Spleen (tissue), 11 donors: ENCODE measurements around the gene PCDHB1. TPM values are rescaled to one million over a fixed set of nuclear protein-coding genes. Genes with fewer than 3 reads are reported as not detected.

Experiments used
- DNase-seq: peaks from one replicate; pipeline ENCODE4 v3.0.0-alpha.2; 2020
- H3K27ac ChIP-seq, 8 donors: fragments of 200-600 bp; sonication (generic) in 7 of 8; 1 replicate in 4 of 8; 2 replicates in 4 of 8; pipeline versions ENCODE4 v1.5.0 to v1.8.0; 2016 to 2021; ENCODE audit warnings: inconsistent platforms in 4 of 8, mild to moderate bottlenecking in 4 of 8, moderate library complexity in 1 of 8
- H3K27me3 ChIP-seq, 7 donors: fragments of 200-600 bp; sonication (generic) in 6 of 7; replicated peaks in 1 of 7; 1 replicate in 4 of 7; 2 replicates in 3 of 7; pipeline versions ENCODE4 v1.5.0 to v1.8.0; 2016 to 2021; ENCODE audit warnings: inconsistent platforms in 3 of 7, mild to moderate bottlenecking in 1 of 7
- H3K36me3 ChIP-seq, 6 donors: fragments of 200-600 bp; sonication (generic) in 5 of 6; 1 replicate in 4 of 6; 2 replicates in 2 of 6; pipeline versions ENCODE4 v1.5.0 to v1.8.0; 2016 to 2021; ENCODE audit warnings: inconsistent platforms in 2 of 6
- H3K4me1 ChIP-seq, 6 donors: fragments of 200-600 bp; sonication (generic) in 5 of 6; 1 replicate in 3 of 6; 2 replicates in 3 of 6; pipeline versions ENCODE4 v1.5.0 to v1.8.0; 2016 to 2021; ENCODE audit warnings: inconsistent platforms in 3 of 6
- H3K4me3 ChIP-seq, 8 donors: fragments of 200-600 bp; sonication (generic) in 7 of 8; 1 replicate in 4 of 8; 2 replicates in 4 of 8; pipeline versions ENCODE4 v1.5.0 to v1.8.0; 2016 to 2021; ENCODE audit warnings: inconsistent platforms in 4 of 8, mild to moderate bottlenecking in 4 of 8, moderate library complexity in 2 of 8
- H3K9me3 ChIP-seq, 8 donors: fragments of 200-600 bp; sonication (generic) in 7 of 8; 1 replicate in 4 of 8; 2 replicates in 4 of 8; pipeline versions ENCODE4 v1.5.0 to v1.8.0; 2016 to 2021; ENCODE audit warnings: inconsistent platforms in 4 of 8
- CTCF ChIP-seq, 11 experiments: fragments of 200-600 bp in 7 of 11; fragments of 450-650 bp in 4 of 11; sonication (generic) in 4 of 11; IDR thresholded peaks in 8 of 11; conservative IDR thresholded peaks in 3 of 11; 1 replicate in 7 of 11; 2 replicates in 4 of 11; pipeline versions ENCODE4 v1.4.0 to v1.8.0; 2016 to 2021; ENCODE audit warnings: antibody characterized with exemption in 11 of 11, inconsistent platforms in 4 of 11, mild to moderate bottlenecking in 1 of 11
- POLR2A ChIP-seq, 3 donors: fragments of 450-650 bp; IDR thresholded peaks; one replicate each; pipeline ENCODE4 v1.5.1; 2017; ENCODE audit warnings: antibody characterized with exemption in 3 of 3, mild to moderate bottlenecking in 1 of 3
- POLR2AphosphoS5 ChIP-seq, 3 donors: sonication (generic); formaldehyde crosslinking; IDR thresholded peaks; one replicate each; pipeline ENCODE4 v1.5.1; 2017; ENCODE audit warnings: antibody characterized with exemption in 3 of 3
- WGBS, 5 donors: extraction: QIAGEN DNeasy Blood & Tissue Kit in 3 of 5; methylation state at CpG; one replicate each; pipeline versions ENCODE4 v1.1.5 to v1.1.7; 2013 to 2018; 5-methylcytosine and 5-hydroxymethylcytosine counted together
- intact Hi-C: fragments of 100-400 bp; cut with DNase I; formaldehyde crosslinking; loops from one replicate; pipeline ENCODE4 v1.15.0; 2023; ENCODE audit warnings: low total_unique reads
- polyA plus RNA-seq, 3 donors: library from polyadenylated mRNA; stranded (reverse); fragments of 200-250 nt; gene quantifications; one replicate each; pipeline ENCODE4 v1.2.1, GENCODE V29; 2013
- total RNA-seq, 7 donors: library from RNA; depleted of rRNA in 3 of 7; stranded (reverse); fragments of >200 nt in 3 of 7; fragmentation: NEBNext Ultra II Directional in 4 of 7; extraction: Animal tissue kit (Norgen Biotek cat#: 25700) in 4 of 7; gene quantifications; one replicate each; pipeline versions ENCODE4 v1.1.0 to v1.2.1, GENCODE V29; 2016 to 2021
- donor health status: healthy with polysubstance abuse.
- donor health status: DM: no; HTN: no; CAD: no; lungs with moderate emphysema.
- donor health status: DM: no; HTN: no; CAD: no.
- donor health status: Bipolar disorder and iron deficiency.
- donor health status: healthy.
- donor health status: DM: no; HTN: no; CAD: no.
- donor health status: DM: yes; HTN: yes; CAD: no.

The PCDHB1 gene
- total and polyA plus RNA-seq, 10 donors: not detected

GRCh38 chr5:141002605-141002965 lies 48.6 kb upstream of the PCDHB1 start:
- Histone ChIP-seq H3K36me3 (no peaks in the 10 kb centered on the region), H3K4me1 (peaks cover 0 to 16% (median 2%) of the 10 kb centered on the region in 6 donors), H3K27ac (peak overlapping the region in 4 of 8 donors; percentile 52 to 66 (median 61)), H3K27me3 (peaks cover 0 to 53% (median 4%) of the 10 kb centered on the region in 7 donors), H3K4me3 (no peak overlapping the region), H3K9me3 (peaks cover 0 to 4% (median 0%) of the 10 kb centered on the region in 8 donors)
- intact Hi-C loops: no loop called here
- no peak for DNase-seq
- 38 to 54% (median 44%) methylated on average over 3 of the region's 3 CpGs for WGBS, 5 donors
- TF ChIP-seq POLR2AphosphoS5 (IDR thresholded peaks at IDR 0.05): no peak
- TF ChIP-seq CTCF (IDR thresholded peaks at IDR 0.05 in 8 of 11, conservative IDR thresholded peaks at IDR 0.05 in 3 of 11): no peak
- no peak for TF ChIP-seq POLR2A (IDR thresholded peaks at IDR 0.05)

GRCh38 chr5:141003031-141003430 lies 48.1 kb upstream of the PCDHB1 start:
- intact Hi-C loops: no loop called here
- no peak for TF ChIP-seq POLR2A (IDR thresholded peaks at IDR 0.05)
- no peak for TF ChIP-seq POLR2AphosphoS5 (IDR thresholded peaks at IDR 0.05)
- no peak for TF ChIP-seq CTCF (IDR thresholded peaks at IDR 0.05 in 8 of 11, conservative IDR thresholded peaks at IDR 0.05 in 3 of 11)
- Histone ChIP-seq H3K27me3 (peaks cover 0 to 53% (median 4%) of the 10 kb centered on the region in 7 donors), H3K36me3 (no peaks in the 10 kb centered on the region), H3K4me3 (no peak overlapping the region), H3K9me3 (peaks cover 0 to 4% (median 0%) of the 10 kb centered on the region in 8 donors), H3K4me1 (peaks cover 0 to 16% (median 2%) of the 10 kb centered on the region in 6 donors), H3K27ac (no peak overlapping the region)
- DNase-seq: no peak
- WGBS, 5 donors: 85 to 95% (median 89%) methylated on average over 3 of the region's 3 CpGs

GRCh38 chr5:141003791-141004611 lies 47.2 kb upstream of the PCDHB1 start:
- intact Hi-C loops: no loop called here
- DNase-seq: no peak
- peaks cover 0 to 16% (median 2%) of the 10 kb centered on the region in 6 donors for H3K4me1 ChIP-seq
- 29 to 38% (median 34%) methylated on average over 4 of the region's 4 CpGs for whole genome bisulfite sequencing, 5 donors
- no peaks in the 10 kb centered on the region for H3K36me3 ChIP-seq
- TF ChIP-seq CTCF (IDR thresholded peaks at IDR 0.05 in 8 of 11, conservative IDR thresholded peaks at IDR 0.05 in 3 of 11): no peak
- TF ChIP-seq POLR2AphosphoS5 (IDR thresholded peaks at IDR 0.05): no peak
- peaks cover 0 to 53% (median 4%) of the 10 kb centered on the region in 7 donors for H3K27me3 ChIP-seq
- H3K4me3 ChIP-seq: no peak overlapping the region
- no peak overlapping the region for H3K27ac ChIP-seq
- H3K9me3 ChIP-seq: peaks cover 0 to 4% (median 0%) of the 10 kb centered on the region in 8 donors

GRCh38 chr5:141007791-141008190 lies 43.4 kb upstream of the PCDHB1 start:
- intact Hi-C loops: no loop called here
- H3K4me3 ChIP-seq: no peak overlapping the region
- peaks cover 0 to 24% (median 4%) of the 10 kb centered on the region in 7 donors for H3K27me3 ChIP-seq
- no peaks in the 10 kb centered on the region for H3K36me3 ChIP-seq
- TF ChIP-seq CTCF (IDR thresholded peaks at IDR 0.05 in 8 of 11, conservative IDR thresholded peaks at IDR 0.05 in 3 of 11) (no peak), POLR2AphosphoS5 (IDR thresholded peaks at IDR 0.05) (no peak), POLR2A (IDR thresholded peaks at IDR 0.05) (no peak)
- H3K9me3 ChIP-seq: peaks cover 0 to 7% (median 0%) of the 10 kb centered on the region in 8 donors
- H3K4me1 ChIP-seq: no peaks in the 10 kb centered on the region
- no peak for DNase-seq
- H3K27ac ChIP-seq: no peak overlapping the region
